KOPT-K1 (cell line): ENCODE measurements around the gene NUDT3.
A peak's percentile ranks its signal among the peaks of the same experiment; 100 is the strongest.

Source experiments
- H3K27ac ChIP-seq: fragments of 200-600 bp; sonication (generic); 2 replicates; pipeline ENCODE4 v1.5.1; 2016; ENCODE audit warnings: antibody characterized with exemption, mild to moderate bottlenecking, low read depth, low read length; ENCODE audit not compliant: poor library complexity, severe bottlenecking
- H3K36me3 ChIP-seq: fragments of 200-600 bp; sonication (generic); 2 replicates; pipeline ENCODE4 v1.5.1; 2017; ENCODE audit warnings: antibody characterized with exemption, mild to moderate bottlenecking, low read length, moderate library complexity; ENCODE audit not compliant: insufficient read depth
- H3K9me3 ChIP-seq: fragments of 200-600 bp; sonication (generic); 2 replicates; pipeline ENCODE4 v1.5.1; 2017; ENCODE audit warnings: antibody characterized with exemption, low read length, mild to moderate bottlenecking; ENCODE audit not compliant: insufficient read depth, poor library complexity, severe bottlenecking

NUDT3 gene

GRCh38 chr6:34237722-34238584 is 154.5 kb downstream of the NUDT3 start:
- Histone ChIP-seq H3K9me3 (no peaks in the 10 kb centered on the region), H3K36me3 (peaks cover 37% of the 10 kb centered on the region), H3K27ac (peak overlapping the region; percentile 97)

GRCh38 chr6:34237316-34237721 is 155.2 kb downstream of the NUDT3 start:
- Histone ChIP-seq H3K9me3 (no peaks in the 10 kb centered on the region), H3K36me3 (peaks cover 31% of the 10 kb centered on the region), H3K27ac (peak overlapping the region; percentile 97)

- H3K27ac ChIP-seq: peak within 1 kb of the TSS; percentile 97
- no peaks in the 10 kb centered on the region for H3K9me3 ChIP-seq
- H3K36me3 ChIP-seq: peaks cover 25% of the 10 kb centered on the region
Observed at GRCh38 chr6:34236443-34237315, 155.8 kb downstream of the NUDT3 start, which contains the start of gene HMGA1. HMGA1 (plus strand) TSS chr6:34236873; CDS start chr6:34240781, 3,908 bp downstream.

- H3K27ac ChIP-seq: peak overlapping the region; percentile 84
- peaks cover 19% of the 10 kb centered on the region for H3K36me3 ChIP-seq
- H3K9me3 ChIP-seq: no peaks in the 10 kb centered on the region
Observed at GRCh38 chr6:34236131-34236442, 156.4 kb downstream of the NUDT3 start.

GRCh38 chr6:34235307-34236130 is 156.9 kb downstream of the NUDT3 start:
- no peaks in the 10 kb centered on the region for H3K9me3 ChIP-seq
- H3K27ac ChIP-seq: peak overlapping the region; percentile 84
- peaks cover 13% of the 10 kb centered on the region for H3K36me3 ChIP-seq

GRCh38 chr6:34234667-34235306 is 157.7 kb downstream of the NUDT3 start:
- Histone ChIP-seq H3K36me3 (peaks cover 6% of the 10 kb centered on the region), H3K27ac (no peak overlapping the region), H3K9me3 (no peaks in the 10 kb centered on the region)

- Histone ChIP-seq H3K36me3 (no peaks in the 10 kb centered on the region), H3K27ac (no peak overlapping the region), H3K9me3 (no peaks in the 10 kb centered on the region)
Observed at GRCh38 chr6:34233867-34234266, 158.6 kb downstream of the NUDT3 start.

- Histone ChIP-seq H3K27ac (no peak overlapping the region), H3K36me3 (no peaks in the 10 kb centered on the region), H3K9me3 (no peaks in the 10 kb centered on the region)
Observed at GRCh38 chr6:34232901-34233300, 159.6 kb downstream of the NUDT3 start.

- no peaks in the 10 kb centered on the region for H3K9me3 ChIP-seq
- H3K36me3 ChIP-seq: no peaks in the 10 kb centered on the region
- no peak overlapping the region for H3K27ac ChIP-seq
Observed at GRCh38 chr6:34231566-34232336, 160.7 kb downstream of the NUDT3 start.

- no peak overlapping the region for H3K27ac ChIP-seq
- H3K9me3 ChIP-seq: no peaks in the 10 kb centered on the region
- no peaks in the 10 kb centered on the region for H3K36me3 ChIP-seq
Observed at GRCh38 chr6:34230653-34231371, 161.7 kb downstream of the NUDT3 start.

- Histone ChIP-seq H3K9me3 (no peaks in the 10 kb centered on the region), H3K27ac (no peak overlapping the region), H3K36me3 (no peaks in the 10 kb centered on the region)
Observed at GRCh38 chr6:34229877-34230276, 162.6 kb downstream of the NUDT3 start.
